ENCODE measurements around the gene CAMTA2.

GRCh38 chr17:4941319-4941610 is 46.2 kb downstream of the CAMTA2 start:
- no peak for TF ChIP-seq CTCF (IDR thresholded peaks at IDR 0.05; ENCODE audit: poor library complexity, severe bottlenecking)
- TF ChIP-seq TAF1 (IDR thresholded peaks at IDR 0.05; ENCODE audit: low read depth): no peak
- TF ChIP-seq EP300 (conservative IDR thresholded peaks at IDR 0.05; ENCODE audit: poor library complexity, severe bottlenecking): no peak
- TF ChIP-seq EZH2 (IDR thresholded peaks at IDR 0.05; ENCODE audit: borderline replicate concordance, insufficient read depth, low read length, poor library complexity, severe bottlenecking): no peak
- no peak for TF ChIP-seq MXI1 (conservative IDR thresholded peaks at IDR 0.05; ENCODE audit: poor library complexity, severe bottlenecking)
- no peak for TF ChIP-seq SMC3 (conservative IDR thresholded peaks at IDR 0.05; ENCODE audit: poor library complexity)
- no peak for TF ChIP-seq REST (IDR thresholded peaks at IDR 0.05; ENCODE audit: borderline replicate concordance)
- no peak for TF ChIP-seq POLR2AphosphoS5 (IDR thresholded peaks at IDR 0.05)
- no peak for TF ChIP-seq RAD21 (conservative IDR thresholded peaks at IDR 0.05)
